ENCODE results near the gene PDE8B. TPM values are rescaled to one million over a fixed set of nuclear protein-coding genes. Genes with fewer than 3 reads are reported as not detected.

The PDE8B gene
- total RNA-seq, 3 donors from 2014 or later = 4.9 to 57.1 (median 8.6) TPM

DNA sequence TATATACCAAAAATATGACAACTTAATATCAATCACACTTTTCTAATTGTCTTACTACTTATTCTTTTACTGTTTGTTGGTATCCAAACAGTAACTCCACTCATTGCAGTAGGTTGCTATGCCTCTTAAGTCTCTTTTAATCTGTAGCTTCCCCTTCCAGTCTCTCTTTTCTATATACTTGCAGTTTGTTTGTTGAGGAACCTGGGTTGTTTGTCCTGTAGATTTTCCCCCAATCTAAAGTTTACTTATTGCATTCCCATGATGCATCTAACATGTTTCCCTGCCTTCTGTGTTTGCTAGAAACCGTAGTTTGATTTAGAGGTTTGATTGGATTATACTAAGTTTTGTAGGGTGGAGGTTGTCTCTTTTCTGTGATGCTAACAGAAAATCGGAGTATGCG lies 10.6 kb downstream of the PDE8B start:
- Histone ChIP-seq H3K4me3 (no peak overlapping the region), H3K4me1 (no peaks in the 10 kb centered on the region), H3K27ac (no peak overlapping the region), H3K27me3 (no peaks in the 10 kb centered on the region), H3K36me3 (no peaks in the 10 kb centered on the region), H3K9me3 (no peaks in the 10 kb centered on the region)
- no peak for TF ChIP-seq POLR2A (IDR thresholded peaks at IDR 0.05)
- TF ChIP-seq CTCF (IDR thresholded peaks at IDR 0.05) = no peak
- no peak for TF ChIP-seq POLR2AphosphoS5 (IDR thresholded peaks at IDR 0.05)
- no peak for DNase-seq (ENCODE audit: low spot score in 2 of 2)
- intact Hi-C loops (cut with DNase I; ENCODE audit: low total_unique reads) = no loop called here

- no peak for DNase-seq (ENCODE audit: low spot score in 2 of 2)
- H3K36me3 ChIP-seq = no peaks in the 10 kb centered on the region
- intact Hi-C loops (cut with DNase I; ENCODE audit: low total_unique reads) = no loop called here
- H3K9me3 ChIP-seq = no peaks in the 10 kb centered on the region
- no peaks in the 10 kb centered on the region for H3K4me1 ChIP-seq
- no peak overlapping the region for H3K4me3 ChIP-seq
- no peaks in the 10 kb centered on the region for H3K27me3 ChIP-seq
- no peak for TF ChIP-seq CTCF (IDR thresholded peaks at IDR 0.05)
- no peak overlapping the region for H3K27ac ChIP-seq
Measured at GRCh38 chr5:77222722-77223121, 12.2 kb downstream of the PDE8B start.

DNA sequence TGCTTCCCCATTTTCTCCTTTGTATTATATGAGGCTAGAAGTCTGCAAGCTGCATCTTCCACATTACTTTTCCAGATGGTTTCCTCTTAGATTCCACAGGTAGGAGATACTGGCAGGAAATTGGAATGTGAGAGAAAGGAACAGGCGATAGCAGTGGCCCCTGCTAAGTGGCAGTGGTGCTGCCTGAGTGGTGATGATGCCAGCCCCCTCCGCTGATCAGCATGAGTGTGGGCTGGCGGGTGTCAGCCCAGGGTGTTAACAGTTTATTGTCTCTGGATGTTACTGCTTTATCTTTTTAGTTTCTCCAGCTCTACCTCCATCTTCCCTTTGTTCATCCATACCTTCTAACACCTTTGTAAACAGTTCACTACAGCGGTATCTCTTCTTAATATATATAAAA lies 13.2 kb downstream of the PDE8B start:
- Histone ChIP-seq H3K9me3 (no peaks in the 10 kb centered on the region), H3K27ac (no peak overlapping the region), H3K4me3 (no peak overlapping the region), H3K36me3 (no peaks in the 10 kb centered on the region), H3K27me3 (no peaks in the 10 kb centered on the region), H3K4me1 (no peaks in the 10 kb centered on the region)
- no peak for TF ChIP-seq POLR2AphosphoS5 (IDR thresholded peaks at IDR 0.05)
- TF ChIP-seq CTCF (IDR thresholded peaks at IDR 0.05) = no peak
- TF ChIP-seq POLR2A (IDR thresholded peaks at IDR 0.05) = no peak
- DNase-seq (ENCODE audit: low spot score in 2 of 2) = no peak
- intact Hi-C loops (cut with DNase I; ENCODE audit: low total_unique reads) = no loop called here

DNA sequence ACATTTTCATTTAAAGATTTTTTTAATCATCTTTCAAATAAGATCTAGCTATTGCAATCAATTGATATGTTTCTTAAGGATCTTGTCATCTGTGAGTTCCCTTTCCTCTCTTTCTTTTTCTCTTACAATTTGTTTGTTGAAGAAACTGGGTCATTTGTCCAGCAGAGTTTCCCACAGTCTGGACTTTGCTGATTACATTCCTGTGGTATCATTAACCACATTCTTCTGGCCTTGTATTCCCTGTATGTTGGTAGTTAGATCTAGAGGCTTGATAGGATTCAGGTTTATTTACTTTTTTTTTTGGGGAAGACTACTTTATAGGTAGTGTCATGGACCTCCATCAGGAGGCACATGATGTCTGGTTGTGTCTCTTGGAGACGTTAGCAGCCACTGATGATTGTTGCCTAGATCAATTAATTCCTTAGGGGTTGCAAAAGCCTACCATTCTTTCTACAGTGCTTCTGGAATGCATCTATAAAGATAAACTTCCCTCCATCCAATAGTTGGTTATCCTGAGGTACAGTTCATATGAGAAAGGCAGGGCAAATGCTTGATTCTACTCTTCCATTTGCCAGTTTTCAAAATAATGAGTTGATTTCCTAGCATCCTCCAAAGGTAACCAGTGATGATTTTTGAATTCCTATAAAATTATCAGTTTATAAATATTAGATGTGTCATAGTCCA lies 14.3 kb downstream of the PDE8B start:
- DNase-seq (ENCODE audit: low spot score in 2 of 2) = no peak
- intact Hi-C loops (cut with DNase I; ENCODE audit: low total_unique reads) = no loop called here
- Histone ChIP-seq H3K9me3 (no peaks in the 10 kb centered on the region), H3K4me1 (no peaks in the 10 kb centered on the region), H3K27ac (no peak overlapping the region), H3K36me3 (no peaks in the 10 kb centered on the region), H3K27me3 (no peaks in the 10 kb centered on the region), H3K4me3 (no peak overlapping the region)
- TF ChIP-seq CTCF (IDR thresholded peaks at IDR 0.05) (no peak), POLR2AphosphoS5 (IDR thresholded peaks at IDR 0.05) (no peak), POLR2A (IDR thresholded peaks at IDR 0.05) (no peak)

GRCh38 chr5:77225531-77225930 lies 15.1 kb downstream of the PDE8B start:
- no peaks in the 10 kb centered on the region for H3K36me3 ChIP-seq
- no peak overlapping the region for H3K4me3 ChIP-seq
- no peak overlapping the region for H3K27ac ChIP-seq
- H3K27me3 ChIP-seq = no peaks in the 10 kb centered on the region
- TF ChIP-seq POLR2AphosphoS5 (IDR thresholded peaks at IDR 0.05) (no peak), POLR2A (IDR thresholded peaks at IDR 0.05) (no peak), CTCF (IDR thresholded peaks at IDR 0.05) (no peak)
- DNase-seq (ENCODE audit: low spot score in 2 of 2) = no peak
- H3K9me3 ChIP-seq = no peaks in the 10 kb centered on the region
- H3K4me1 ChIP-seq = no peaks in the 10 kb centered on the region
- intact Hi-C loops (cut with DNase I; ENCODE audit: low total_unique reads) = no loop called here
